NCI-H2171 (cell line): ENCODE measurements around the gene FNDC10.
"Not testable (repeated sequence)": the region's sequence is repeated elsewhere in the genome, so short reads cannot be mapped to it uniquely, and the experiment has no call there.

Experiments used
- DNase-seq: peaks from one replicate; lab custom pipeline; 2025; lab: John Stamatoyannopoulos, UW

FNDC10 gene

DNA sequence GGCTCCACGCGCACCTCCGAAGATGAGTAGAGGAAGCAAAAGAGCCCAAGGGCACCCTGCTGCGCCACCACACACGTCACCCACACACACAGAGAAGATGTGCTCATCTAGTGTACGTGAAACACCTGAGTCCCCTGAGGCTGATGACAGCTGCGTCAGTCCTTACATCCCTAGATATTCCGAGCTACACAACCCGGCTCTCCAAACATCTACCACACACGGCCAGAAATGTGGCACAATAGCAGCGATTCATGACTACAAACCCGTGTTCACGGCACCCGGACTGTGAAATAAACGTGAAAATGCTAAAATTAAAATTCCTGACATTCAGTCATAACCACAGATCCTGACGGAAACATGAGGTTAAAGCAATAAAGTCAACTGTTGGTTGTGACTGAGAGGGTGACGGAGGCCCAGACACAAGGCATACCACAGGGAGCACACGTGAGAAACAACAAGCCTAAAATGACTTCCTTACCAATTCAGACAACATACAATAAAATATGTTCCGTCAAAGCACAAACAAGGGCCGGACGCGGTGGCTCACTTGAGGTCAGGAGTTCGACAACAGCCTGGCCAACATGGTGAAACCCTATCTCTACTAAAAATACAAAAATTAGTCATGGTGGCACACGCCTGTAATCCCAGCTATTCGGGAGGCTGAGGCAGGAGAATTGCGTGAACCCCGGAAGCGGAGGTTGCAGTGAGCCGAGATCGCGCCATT is 32.6 kb downstream of the FNDC10 start:
- DNase-seq, result no peak

DNA sequence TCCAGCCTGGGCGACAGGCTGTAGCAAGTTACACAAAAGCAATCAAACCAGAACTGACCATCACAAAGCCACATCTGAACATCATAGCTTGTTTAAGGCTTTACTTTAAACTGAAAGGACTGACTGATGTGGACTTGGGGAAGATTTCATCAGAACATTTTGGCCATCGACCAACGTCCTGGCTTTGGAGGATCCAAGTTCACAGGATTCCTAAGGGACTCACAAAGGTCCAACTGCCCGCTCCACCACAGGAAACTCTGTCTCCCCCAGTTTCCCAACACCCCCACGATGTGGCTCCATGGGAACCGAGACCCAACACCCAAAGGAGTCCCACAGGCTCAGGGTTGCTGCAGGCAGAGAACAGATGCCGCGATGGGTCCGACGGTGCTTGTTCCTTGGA is 34.6 kb downstream of the FNDC10 start:
- no peak for DNase-seq

DNA sequence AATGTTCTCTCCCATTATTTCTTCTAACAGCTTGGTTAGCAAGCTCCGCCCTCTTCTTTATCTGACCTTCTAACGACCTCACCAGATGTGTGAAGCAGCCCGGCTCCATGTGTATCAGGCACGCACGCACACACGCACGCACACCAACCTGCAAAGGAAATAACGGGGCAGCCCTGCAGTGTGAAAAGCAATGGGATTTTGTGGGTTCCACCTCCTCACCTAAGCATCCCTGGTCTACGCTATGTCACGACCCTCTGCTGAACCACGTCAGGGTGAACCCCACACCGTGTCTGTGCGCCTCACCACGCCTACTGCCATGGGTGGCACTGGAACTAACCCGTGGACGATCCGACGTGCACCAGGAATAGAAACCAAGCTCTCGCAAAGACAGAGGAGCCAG is 35.7 kb downstream of the FNDC10 start:
- no peak for DNase-seq

DNA sequence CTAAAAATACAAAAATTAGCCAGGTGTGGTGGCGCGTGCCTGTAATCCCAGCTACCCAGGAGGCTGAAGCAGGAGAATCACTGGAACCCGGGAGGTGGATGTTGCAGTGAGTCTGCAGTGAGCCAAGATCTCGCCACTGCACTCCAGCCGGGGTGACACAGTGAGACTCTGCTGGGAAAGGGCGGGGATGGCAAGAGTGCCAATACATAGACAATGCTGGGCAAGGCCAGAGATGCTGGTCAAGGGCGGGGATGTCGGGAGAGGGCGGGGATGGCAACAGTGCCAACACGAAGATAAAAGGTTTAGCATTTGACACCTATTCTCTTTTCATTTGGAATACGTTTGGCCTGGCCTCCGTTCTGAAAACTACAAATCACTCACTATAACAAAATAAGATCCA is 36.2 kb downstream of the FNDC10 start:
- DNase-seq, result no peak

DNA sequence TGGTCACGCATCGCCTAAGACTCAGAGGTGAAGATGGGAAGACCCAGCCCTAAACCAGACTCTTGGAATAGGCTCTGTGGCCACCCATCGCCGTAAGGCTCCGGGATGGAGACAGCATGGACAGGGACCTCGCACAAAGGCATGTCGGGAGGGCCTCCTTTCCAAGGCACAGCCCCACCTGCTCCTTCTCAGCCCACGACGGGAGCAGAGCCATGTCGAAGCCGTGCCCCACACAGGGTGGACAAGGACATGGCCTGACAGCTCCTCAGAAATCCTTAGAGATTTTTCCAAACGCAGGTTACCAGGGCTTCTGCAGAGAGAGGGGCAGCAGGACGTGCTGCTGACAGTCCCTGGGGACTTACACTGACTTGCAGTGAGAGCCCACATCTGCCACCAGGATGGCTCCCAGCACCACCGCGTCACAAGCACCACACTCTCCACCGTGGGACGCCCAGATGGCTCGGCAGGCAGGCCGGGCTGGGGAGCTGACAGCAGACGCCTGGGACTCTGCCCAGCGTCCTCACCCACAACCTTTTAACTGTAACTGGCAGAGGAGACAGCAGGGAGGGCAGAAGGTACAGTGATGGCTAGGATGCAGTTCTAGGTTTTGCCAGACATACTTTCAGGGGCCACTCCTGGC is 37.3 kb downstream of the FNDC10 start:
- peak; percentile 99 for DNase-seq

DNA sequence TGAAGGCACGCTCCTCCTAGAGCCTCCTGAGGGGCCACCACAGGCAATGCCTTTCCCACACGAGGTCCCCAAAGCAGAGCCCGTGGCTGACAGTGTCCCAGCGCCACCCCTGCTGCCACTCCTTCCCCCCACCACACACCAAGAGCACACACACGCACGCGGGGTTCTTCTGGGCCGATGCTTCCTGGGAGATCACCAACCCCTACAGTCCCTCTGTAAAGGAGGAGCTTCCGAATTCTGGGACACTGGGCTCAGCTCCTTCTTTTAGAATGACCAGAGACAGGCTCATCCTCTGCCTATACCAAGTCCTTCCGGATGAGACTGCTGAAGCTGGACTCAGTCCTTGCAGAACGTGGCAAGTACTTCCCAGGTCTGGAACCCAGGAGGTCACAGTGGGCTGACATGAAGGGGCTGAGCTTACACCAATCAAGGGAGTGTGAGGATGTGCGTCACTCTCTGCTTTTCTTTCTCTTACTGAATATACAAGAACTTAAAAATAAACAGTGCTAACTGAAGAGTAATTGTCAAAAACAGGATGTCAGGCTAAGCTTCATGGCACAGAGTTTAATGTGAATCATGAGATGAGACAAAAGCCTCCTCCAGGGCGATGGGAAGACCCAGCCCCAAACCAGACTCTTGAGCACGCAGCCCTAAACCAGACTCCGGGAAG is 38.0 kb downstream of the FNDC10 start:
- no peak for DNase-seq

DNA sequence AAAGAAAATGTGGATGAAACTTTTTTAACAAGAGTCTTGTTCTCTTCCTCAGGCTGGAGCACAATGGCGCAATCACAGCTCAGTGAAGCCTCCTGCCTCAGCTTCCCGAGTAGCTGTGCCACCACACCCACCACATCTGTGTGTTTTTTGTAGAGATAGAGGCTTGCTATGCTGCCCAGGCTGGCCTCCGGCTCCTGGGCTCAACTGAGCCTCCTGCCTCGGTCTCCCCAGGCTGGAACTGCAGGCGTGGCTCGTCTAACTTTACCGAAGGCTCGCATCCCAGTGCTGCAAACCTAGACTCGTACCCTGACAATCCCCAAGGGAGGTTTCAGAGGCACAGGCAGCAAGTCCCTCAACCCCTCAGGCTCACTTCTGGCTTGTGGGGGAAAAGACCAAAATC is 39.8 kb downstream of the FNDC10 start:
- DNase-seq, result no peak

DNA sequence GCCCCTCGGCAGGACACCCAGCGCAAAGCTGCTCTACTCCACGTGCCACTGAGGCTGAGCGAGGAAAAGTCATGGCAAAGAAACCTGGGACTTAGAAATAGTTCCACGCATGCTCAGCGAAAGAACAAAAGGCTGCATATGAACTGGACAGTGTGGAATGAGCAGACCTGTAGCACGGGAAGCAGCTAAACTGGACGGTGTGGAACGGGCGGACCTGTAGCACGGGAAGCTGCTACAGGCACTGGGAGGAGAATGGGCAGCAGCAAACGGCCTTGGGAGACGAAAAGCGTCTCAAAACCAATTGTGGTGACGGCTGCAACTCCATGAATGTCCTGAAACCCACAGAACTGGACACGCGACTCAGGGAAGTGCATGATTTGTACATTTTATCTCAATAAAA is 40.9 kb downstream of the FNDC10 start:
- no peak for DNase-seq

DNA sequence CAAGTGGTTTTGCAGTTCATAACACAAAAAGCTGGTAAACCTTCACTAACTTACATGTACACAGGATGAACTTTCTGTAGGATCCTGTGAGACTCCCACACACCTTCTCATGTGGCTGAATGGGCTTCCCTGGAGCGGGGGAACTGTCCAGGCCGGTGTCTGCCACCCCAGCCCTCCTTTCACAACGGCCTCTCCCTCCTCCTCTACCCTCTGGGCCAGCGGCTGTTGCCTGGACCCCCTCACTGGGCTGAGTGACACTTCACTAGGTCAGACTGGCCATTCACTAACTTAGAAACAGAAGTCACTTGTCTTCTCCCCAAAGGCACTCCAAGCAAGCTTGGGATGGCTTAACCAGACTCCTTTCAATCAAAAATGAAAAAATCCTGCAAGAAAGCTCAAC is 41.3 kb downstream of the FNDC10 start:
- no peak for DNase-seq

DNA sequence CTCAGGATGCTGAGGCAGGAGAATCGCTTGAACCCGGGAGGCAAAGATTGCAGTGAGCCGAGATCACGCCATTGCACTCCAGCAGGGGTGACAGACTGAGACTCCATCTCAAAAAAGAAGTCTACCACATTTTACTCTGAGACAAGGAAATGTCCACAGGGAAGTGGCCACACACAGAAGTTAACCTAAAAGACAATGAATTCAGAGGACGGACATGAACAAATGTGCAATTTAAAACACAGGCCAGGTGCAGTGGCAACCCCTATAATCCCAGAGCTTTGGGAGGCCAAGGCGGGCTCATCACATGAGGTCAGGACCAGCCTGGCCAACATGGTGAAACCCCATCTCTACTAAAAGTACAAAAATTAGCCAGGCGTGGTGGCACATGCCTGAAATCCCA is 42.2 kb downstream of the FNDC10 start:
- not testable (repeated sequence) for DNase-seq

DNA sequence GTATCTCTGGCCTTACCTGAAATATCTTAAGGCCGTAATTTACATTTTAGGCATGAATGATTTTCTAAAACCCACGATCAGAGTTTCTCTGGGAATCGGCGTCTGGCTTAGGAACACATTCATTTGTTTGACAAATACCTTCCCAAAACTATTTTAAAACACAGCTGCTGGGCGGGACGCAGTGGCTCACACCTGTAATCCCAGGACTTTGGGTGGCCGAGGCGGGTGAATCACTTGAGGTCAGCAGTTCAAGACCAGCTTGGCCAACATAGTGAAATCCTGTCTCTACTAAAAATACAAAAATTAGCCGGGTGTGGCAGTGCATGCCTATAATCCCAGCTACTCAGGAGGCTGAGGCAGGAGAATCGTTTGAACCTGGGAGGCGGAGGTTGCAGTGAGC is 43.0 kb downstream of the FNDC10 start:
- DNase-seq, result not testable (repeated sequence)

DNA sequence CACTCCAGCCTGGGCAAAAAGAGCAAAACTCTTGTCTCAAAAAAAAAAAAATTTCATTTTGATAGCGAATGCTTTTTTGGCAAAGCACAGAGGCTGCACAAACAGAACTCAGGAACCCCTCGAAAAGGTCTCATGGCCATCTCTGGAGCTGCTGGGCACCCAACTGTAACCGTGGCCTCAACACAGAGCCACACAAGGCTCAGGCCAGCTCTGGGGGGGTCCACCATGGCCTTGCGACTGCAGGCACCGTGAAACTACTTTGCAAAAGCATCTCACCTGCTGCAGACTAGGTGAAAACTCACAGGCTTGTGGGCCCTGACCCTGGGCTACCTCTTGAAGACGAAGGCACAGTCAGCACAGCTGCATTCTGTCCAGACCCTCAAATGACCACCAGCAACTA is 43.4 kb downstream of the FNDC10 start:
- no peak for DNase-seq

DNA sequence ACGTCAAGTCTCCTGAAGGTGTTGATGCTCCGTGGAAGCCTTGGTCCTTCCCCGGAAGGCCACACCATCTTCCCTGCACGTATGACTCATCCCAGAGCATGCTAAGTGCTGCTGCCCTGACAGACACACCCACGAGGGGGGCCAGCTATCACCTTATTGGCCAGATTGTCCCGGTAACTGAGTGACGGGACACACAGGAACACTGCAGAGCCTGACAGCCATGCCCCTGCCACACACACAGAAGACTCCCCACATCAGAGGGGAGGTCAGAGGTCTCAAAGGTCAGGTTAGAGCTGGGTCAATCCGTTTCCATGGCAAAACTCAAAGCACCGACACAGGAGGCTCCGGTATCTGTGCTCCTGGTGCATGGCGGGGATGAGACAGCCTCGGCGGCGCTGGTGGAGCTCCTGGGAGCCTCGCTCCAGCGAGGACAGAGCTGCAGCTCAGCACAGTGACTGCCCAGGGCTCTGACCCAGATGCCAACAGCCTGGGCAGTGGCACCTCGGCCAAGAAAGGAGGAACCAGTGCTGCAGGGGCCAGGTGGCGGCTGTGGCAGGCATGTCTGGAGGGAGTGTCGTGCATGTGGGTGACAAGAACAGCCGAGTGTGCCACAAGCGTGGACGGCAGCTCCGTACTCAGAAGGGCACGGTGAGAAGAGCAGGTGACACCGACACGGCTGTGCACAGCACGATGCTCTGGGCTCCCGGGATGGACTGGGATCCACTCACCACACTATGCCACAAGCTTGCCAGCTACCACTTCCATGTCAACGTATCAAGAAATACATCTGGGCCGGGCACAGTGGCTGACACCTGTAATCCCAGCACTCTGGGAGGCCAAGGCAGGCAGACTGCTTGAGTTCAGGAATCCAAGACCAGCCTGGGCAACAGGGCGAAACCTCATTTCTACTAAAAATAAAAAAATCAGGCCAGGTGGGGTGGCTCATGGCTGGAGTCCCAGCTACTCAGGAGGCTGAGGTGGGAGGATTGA is 44.7 kb downstream of the FNDC10 start:
- no peak for DNase-seq

DNA sequence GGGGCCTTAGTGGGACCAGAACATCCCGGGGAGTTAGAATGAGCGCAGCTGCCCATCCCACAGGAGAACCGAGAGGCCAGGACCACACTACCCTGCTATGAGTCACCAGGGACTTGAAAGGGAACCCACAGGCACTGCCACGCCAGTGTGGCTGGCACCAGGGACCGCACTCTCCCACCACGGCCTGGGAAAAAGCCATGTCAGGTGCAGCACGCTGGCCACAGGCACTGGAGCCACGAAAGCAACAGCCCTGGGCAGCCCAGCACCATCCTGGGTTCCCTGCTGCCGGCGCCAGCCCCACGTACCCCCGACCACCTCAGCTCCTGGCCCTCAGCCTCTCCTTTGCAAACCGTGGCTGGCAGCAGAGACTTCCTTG is 45.4 kb downstream of the FNDC10 start:
- DNase-seq, result no peak

DNA sequence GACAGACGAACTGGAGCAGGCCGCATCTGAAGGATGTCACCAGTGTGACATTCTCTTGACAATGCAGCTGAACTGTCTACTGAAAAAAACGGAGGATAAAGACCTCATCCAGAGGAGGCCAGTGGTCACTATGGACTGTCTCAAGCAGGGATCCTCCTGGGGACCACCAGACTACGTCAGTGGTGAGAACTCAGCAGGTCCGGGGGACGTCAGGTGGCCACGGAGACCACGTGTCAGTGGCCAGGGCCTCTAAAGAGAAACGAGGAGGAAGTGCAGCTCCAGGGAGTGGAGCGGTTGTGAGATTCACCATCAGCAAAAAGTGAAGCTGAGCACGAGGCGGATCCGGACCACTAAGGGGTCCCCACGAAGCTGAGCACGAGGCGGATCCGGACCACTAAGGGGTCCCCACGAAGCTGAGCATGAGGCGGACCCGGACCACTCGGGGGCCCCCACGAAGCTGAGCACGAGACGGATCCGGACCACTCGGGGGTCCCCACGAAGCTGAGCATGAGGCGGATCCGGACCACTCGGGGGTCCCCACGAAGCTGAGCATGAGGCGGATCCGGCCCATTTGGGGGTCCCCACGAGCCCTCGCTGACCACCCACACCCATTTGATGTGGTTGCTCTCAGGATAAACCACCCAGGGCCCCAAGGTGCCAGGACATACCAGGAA is 46.0 kb downstream of the FNDC10 start:
- DNase-seq, result no peak

DNA sequence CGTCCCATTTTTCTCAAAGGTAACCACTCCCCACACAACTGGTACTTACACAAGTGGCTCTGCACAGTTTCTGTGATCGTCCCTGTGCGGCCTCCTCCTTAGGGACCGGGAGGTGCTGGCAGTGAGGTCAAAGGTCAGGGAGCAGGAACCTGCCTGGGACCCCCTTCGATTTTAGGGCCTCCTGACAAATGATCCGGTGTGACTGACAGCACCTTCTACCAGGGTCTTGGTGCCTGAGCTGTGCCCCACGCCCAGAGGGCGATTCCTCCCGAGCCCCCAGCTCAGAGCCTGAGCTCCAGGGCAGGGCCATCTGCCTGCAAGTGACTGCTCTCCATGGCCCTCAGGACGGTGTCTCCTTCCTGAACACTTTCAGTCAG is 47.7 kb downstream of the FNDC10 start:
- DNase-seq, result no peak

DNA sequence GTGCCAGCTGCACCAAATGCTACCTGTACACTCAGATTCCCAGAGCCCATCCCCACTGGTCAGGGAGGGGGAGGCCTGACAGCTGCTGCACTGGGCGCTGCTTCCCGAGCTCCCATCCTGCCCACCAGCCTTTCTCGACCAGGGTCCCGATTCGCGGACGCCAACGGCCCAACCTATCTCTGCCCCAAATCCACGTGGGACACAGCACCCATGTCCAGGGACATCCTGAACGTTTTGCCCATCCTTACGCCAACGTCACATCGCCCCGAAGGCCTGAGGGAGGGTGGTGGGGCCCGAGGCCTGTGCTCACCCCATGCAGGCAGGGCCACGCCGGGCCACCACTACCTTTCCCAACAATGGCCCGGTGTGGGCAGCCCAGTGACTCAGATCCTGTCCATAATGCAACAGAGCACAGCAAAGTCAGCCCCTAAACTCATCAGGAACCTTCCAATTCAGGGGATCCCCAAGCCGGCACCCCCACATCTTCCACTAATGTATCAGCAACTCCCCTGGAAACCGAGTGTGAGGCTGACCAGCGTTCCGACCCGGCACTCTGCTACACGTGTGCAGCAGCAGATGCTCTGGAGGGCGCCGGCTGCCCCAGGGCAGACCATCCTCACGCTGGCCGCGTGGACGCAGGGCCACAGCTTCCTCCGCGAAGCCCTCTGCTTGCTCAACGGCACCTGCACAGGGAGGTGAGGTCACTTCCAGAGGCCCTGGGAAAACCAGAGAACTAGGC is 48.2 kb downstream of the FNDC10 start:
- no peak for DNase-seq

DNA sequence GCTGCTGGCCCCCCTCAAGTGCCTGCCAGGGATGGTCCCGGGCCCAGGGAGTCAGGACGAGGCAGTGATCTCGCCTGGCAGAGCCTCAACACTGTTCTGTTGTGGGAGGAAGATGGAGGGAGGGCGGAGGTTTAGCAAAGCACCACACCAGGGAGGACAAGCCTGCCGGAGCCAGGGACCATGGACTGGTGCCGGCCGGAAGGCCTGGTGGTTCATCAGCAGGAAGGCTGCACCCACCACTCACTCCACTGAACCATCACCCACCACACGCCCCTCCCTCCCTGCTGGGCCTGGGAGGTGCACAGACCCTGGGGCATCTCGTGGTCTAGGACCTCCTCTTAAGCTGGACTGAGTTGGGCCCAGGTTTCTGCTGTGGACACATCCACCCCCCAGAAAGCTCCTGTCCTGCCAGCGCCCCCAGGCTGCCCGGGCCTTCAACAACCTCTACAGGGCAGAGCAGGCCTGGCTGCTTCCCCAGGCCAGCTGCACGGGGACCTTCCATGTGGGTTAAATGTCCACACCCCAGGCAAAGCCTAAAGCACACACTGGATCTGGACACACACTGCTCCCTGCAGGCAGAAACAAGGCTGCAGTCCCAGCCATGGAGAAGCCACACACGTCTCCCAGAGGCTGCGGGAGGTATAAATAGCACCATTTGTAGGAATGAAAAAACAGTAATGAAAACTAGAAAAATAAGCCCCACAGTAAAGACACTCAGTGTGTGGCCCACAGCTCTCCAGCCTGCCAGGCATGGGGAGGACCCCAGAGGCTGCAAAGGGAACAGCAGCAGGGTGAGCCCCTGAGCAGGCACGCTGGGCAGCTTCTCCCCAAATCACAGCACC is 49.1 kb downstream of the FNDC10 start:
- DNase-seq, result no peak

DNA sequence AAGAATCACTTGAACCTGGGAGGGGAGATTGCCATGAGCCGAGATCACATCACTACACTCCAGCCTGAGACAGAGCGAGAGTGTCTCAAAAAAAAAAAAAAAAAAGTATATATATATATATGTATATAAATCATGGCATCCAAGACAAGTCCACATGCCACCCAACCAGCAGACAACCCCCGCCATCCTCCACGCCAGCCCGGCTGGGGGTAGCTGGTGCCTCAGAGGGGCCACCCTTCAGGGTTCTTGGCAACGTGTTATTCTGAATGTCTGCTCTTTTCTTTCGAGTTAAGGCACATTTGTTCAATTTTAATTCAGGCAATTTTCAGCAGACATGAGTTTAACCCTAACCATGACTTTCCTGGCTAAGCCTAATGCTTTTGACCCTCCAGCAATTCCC is 49.8 kb downstream of the FNDC10 start:
- no peak for DNase-seq

DNA sequence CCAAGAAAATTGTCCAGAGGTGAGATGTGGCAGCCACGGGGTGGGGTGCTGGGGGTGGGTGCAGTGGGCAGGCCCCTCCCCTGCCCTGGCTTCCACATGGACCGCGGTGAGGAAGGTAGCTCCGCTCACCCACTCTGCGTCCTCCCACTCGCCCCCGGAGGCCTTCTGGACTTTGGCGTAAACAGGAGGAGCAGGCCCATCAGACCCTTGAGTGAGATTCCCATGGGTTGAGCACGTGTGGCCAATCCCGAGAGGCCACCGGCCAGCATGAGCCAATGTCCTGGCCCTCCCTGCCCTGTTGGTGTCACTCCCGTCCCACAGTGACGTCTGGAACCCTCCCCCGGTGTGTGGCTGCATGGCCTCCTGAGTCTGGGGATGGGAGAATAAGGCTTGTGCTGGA is 51.3 kb downstream of the FNDC10 start:
- no peak for DNase-seq
